ENCODE results near the gene ACSL5.

- TF ChIP-seq, protein P1, sequence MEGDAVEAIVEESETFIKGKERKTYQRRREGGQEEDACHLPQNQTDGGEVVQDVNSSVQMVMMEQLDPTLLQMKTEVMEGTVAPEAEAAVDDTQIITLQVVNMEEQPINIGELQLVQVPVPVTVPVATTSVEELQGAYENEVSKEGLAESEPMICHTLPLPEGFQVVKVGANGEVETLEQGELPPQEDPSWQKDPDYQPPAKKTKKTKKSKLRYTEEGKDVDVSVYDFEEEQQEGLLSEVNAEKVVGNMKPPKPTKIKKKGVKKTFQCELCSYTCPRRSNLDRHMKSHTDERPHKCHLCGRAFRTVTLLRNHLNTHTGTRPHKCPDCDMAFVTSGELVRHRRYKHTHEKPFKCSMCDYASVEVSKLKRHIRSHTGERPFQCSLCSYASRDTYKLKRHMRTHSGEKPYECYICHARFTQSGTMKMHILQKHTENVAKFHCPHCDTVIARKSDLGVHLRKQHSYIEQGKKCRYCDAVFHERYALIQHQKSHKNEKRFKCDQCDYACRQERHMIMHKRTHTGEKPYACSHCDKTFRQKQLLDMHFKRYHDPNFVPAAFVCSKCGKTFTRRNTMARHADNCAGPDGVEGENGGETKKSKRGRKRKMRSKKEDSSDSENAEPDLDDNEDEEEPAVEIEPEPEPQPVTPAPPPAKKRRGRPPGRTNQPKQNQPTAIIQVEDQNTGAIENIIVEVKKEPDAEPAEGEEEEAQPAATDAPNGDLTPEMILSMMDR (optimal IDR thresholded peaks at IDR 0.05 in 1 of 3, IDR thresholded peaks at IDR 0.05 in 1 of 3, conservative IDR thresholded peaks at IDR 0.05 in 1 of 3; ENCODE audit: extremely low read depth in 1 of 3, insufficient read depth in 2 of 3, low read length in 3 of 3): peak in 1 of 3 experiments; percentile 20
- TF ChIP-seq EZH2 (IDR thresholded peaks at IDR 0.05; ENCODE audit: low read length): no peak
These were observed 11.8 kb upstream of the ACSL5 start for GRCh38 chr10:112361951-112362751.

All from keratinocyte (primary cell).